Ishikawa (cell line): Measurements from ENCODE around the gene MESD.

Source experiments
- TAF1 ChIP-seq: IDR thresholded peaks from 2 replicates; pipeline ENCODE4 v1.6.1; 2012; ENCODE audit warnings: low read depth, mild to moderate bottlenecking
- TEAD4 ChIP-seq: IDR thresholded peaks from 2 replicates; pipeline ENCODE4 v1.6.1; 2012
- USF1 ChIP-seq: IDR thresholded peaks from 2 replicates; pipeline ENCODE4 v1.6.1; 2012

GRCh38 chr15:80937718-80938117 lies 51.9 kb downstream of the MESD start:
- no peak for TF ChIP-seq TAF1
- TF ChIP-seq USF1 = no peak
- TF ChIP-seq TEAD4 = no peak
